HCT116 (cell line): ENCODE measurements around the gene CNN2. TPM values are rescaled to one million over a fixed set of nuclear protein-coding genes. Genes with fewer than 3 reads are reported as not detected.
A peak's percentile ranks its signal among the peaks of the same experiment; 100 is the strongest.

ENCODE experiments used
- ATAC-seq: fragments of 200-7000 bp; cut with Tn5 transposase; 2 replicates; pipeline ENCODE4 v1.9.1; 2020; ENCODE audit warnings: mild to moderate bottlenecking, moderate library complexity
- BruUV-seq: library from RNA; stranded (reverse); fragments of 400-500 nt; replicated peaks from 2 replicates; lab custom pipeline; 2021; lab: Mats Ljungman, UMichigan
- CTCF ChIA-PET: fragments of 300-600 bp; sonication (Branson Sonifier 250); formaldehyde crosslinking; loops from one replicate; lab custom pipeline; 2021; ENCODE audit warnings: antibody characterized with exemption; lab: Charles Lee
- POLR2A ChIA-PET: fragments of 300-600, 350-600 bp; sonication (Branson Sonifier 250); formaldehyde crosslinking; loops from one replicate; lab custom pipeline; 2021; ENCODE audit warnings: antibody characterized with exemption; lab: Charles Lee
- RAD21 ChIA-PET, 2 experiments: fragments of 300-600 bp; sonication (Branson Sonifier 250); formaldehyde crosslinking; loops; one replicate each; lab custom pipeline; 2023; ENCODE audit warnings: low total read pairs in 2 of 2; ENCODE audit not compliant: uncharacterized antibody in 2 of 2, unreplicated experiment in 2 of 2, low non-redundant PET in 1 of 2; lab: Charles Lee
- DNase-seq: peaks from one replicate; pipeline ENCODE4 v3.0.0-alpha.2; 2010; ENCODE audit warnings: low read depth, low spot score
- H2AFZ ChIP-seq: fragments of 200-600 bp; shearing (Covaris generic), sonication (generic); 2 replicates; pipeline ENCODE4 v1.6.1; 2017; ENCODE audit warnings: low read depth, mixed run types, mixed read lengths, antibody characterized with exemption, low read length; ENCODE audit not compliant: poor library complexity, severe bottlenecking
- H3K27ac ChIP-seq: 2 replicates; pipeline ENCODE4 v1.5.1; 2012; ENCODE audit warnings: low read depth, low read length
- H3K27me3 ChIP-seq: fragments of 200-600 bp; sonication (generic); 2 replicates; pipeline ENCODE4 v1.6.1; 2016; ENCODE audit warnings: mixed run types, low read length, mixed read lengths; ENCODE audit not compliant: insufficient read depth
- H3K36me3 ChIP-seq, 2 experiments: fragments of 200-500 bp in 1 of 2; fragments of 200-600 bp in 1 of 2; sonication (Bioruptor generic) in 1 of 2; sonication (generic) in 1 of 2; 2 replicates each; pipeline versions ENCODE4 v1.5.1 to v1.6.1; 2014 to 2016; ENCODE audit warnings: low read length in 2 of 2, inconsistent platforms in 1 of 2, mixed read lengths in 1 of 2, mixed run types in 1 of 2; ENCODE audit not compliant: insufficient read depth in 2 of 2, control insufficient read depth in 1 of 2
- H3K4me1 ChIP-seq, 2 experiments: fragments of 200-600 bp in 1 of 2; sonication (generic) in 1 of 2; 2 replicates each; pipeline versions ENCODE4 v1.5.1 to v1.6.1; 2012 to 2017; ENCODE audit warnings: low read length in 2 of 2, inconsistent platforms in 1 of 2, mild to moderate bottlenecking in 1 of 2, mixed read lengths in 1 of 2, mixed run types in 1 of 2, moderate library complexity in 1 of 2; ENCODE audit not compliant: insufficient read depth in 2 of 2, control insufficient read depth in 1 of 2
- H3K4me2 ChIP-seq: fragments of 200-600 bp; sonication (generic); 2 replicates; pipeline ENCODE4 v1.6.1; 2017; ENCODE audit warnings: mixed run types, low read length, mixed read lengths
- H3K4me3 ChIP-seq, 2 experiments: fragments of 200-600 bp in 1 of 2; sonication (generic) in 1 of 2; replicated peaks in 1 of 2; 2 replicates each; pipeline ENCODE4 v1.5.1; 2011 to 2016; ENCODE audit warnings: low read length in 2 of 2, control low read depth in 1 of 2, low read depth in 1 of 2, mild to moderate bottlenecking in 1 of 2, mixed read lengths in 1 of 2, mixed run types in 1 of 2
- H3K79me2 ChIP-seq: fragments of 200-600 bp; sonication (generic); 2 replicates; pipeline ENCODE4 v1.6.1; 2017; ENCODE audit warnings: mild to moderate bottlenecking, mixed run types, low read length, moderate library complexity, mixed read lengths; ENCODE audit not compliant: insufficient read depth
- H3K9ac ChIP-seq: fragments of 200-600 bp; sonication (generic); 2 replicates; pipeline ENCODE4 v1.6.1; 2016; ENCODE audit warnings: low read length, mixed read lengths
- H3K9me2 ChIP-seq: fragments of 200-600 bp; sonication (generic), shearing (Covaris generic); 2 replicates; pipeline ENCODE4 v1.6.1; 2017; ENCODE audit warnings: mixed run types, mild to moderate bottlenecking, moderate library complexity; ENCODE audit not compliant: insufficient read depth
- H3K9me3 ChIP-seq, 2 experiments: fragments of 200-500 bp in 1 of 2; fragments of 200-600 bp in 1 of 2; sonication (Bioruptor generic) in 1 of 2; sonication (generic) in 1 of 2; 2 replicates each; pipeline ENCODE4 v1.6.1; 2014 to 2017; ENCODE audit warnings: low read length in 2 of 2, mixed read lengths in 2 of 2, inconsistent platforms in 1 of 2, low read depth in 1 of 2, mild to moderate bottlenecking in 1 of 2, mixed run types in 1 of 2, moderate library complexity in 1 of 2; ENCODE audit not compliant: control insufficient read depth in 1 of 2, insufficient read depth in 1 of 2
- H4K20me1 ChIP-seq: fragments of 200-600 bp; sonication (generic), shearing (Covaris generic); 2 replicates; pipeline ENCODE4 v1.6.1; 2017; ENCODE audit warnings: mixed run types, mild to moderate bottlenecking, moderate library complexity; ENCODE audit not compliant: insufficient read depth
- ATF3 ChIP-seq: IDR thresholded peaks from 2 replicates; pipeline ENCODE4 v1.6.1; 2012
- CTCF ChIP-seq, 3 experiments: fragments of 200-600 bp in 1 of 3; sonication (generic) in 1 of 3; IDR thresholded peaks in 2 of 3; conservative IDR thresholded peaks in 1 of 3; 2 replicates each; pipeline ENCODE4 v1.5.1; 2012 to 2017; ENCODE audit warnings: low read depth in 2 of 3, low read length in 2 of 3, antibody characterized with exemption in 1 of 3, borderline replicate concordance in 1 of 3, control low read depth in 1 of 3, mild to moderate bottlenecking in 1 of 3, mixed read lengths in 1 of 3, mixed run types in 1 of 3, moderate library complexity in 1 of 3; ENCODE audit not compliant: insufficient read depth in 1 of 3
- JUND ChIP-seq: IDR thresholded peaks from 2 replicates; pipeline ENCODE4 v1.6.1; 2012
- MAX ChIP-seq: IDR thresholded peaks from 2 replicates; pipeline ENCODE4 v1.6.1; 2012
- POLR2AphosphoS5 ChIP-seq: IDR thresholded peaks from 2 replicates; pipeline ENCODE4 v1.6.1; 2011; ENCODE audit warnings: mild to moderate bottlenecking, low read depth, low read length, moderate library complexity
- SRF ChIP-seq: IDR thresholded peaks from 2 replicates; pipeline ENCODE4 v1.6.1; 2012; ENCODE audit warnings: low read depth
- TCF7L2 ChIP-seq: IDR thresholded peaks from 2 replicates; pipeline ENCODE4 v1.7.0; 2011; ENCODE audit warnings: borderline replicate concordance, inconsistent platforms; ENCODE audit not compliant: insufficient read depth, insufficient read length; ENCODE audit errors: extremely low read depth
- YY1 ChIP-seq: IDR thresholded peaks from 2 replicates; pipeline ENCODE4 v1.6.1; 2011; ENCODE audit warnings: low read length, low read depth, moderate library complexity, mild to moderate bottlenecking; ENCODE audit not compliant: insufficient replicate concordance; ENCODE audit errors: extremely low read depth
- ZBTB33 ChIP-seq: IDR thresholded peaks from 2 replicates; pipeline ENCODE4 v1.6.1; 2011; ENCODE audit warnings: mild to moderate bottlenecking, low read length, moderate library complexity; ENCODE audit not compliant: insufficient replicate concordance; ENCODE audit errors: extremely low read depth
- intact Hi-C: fragments of 100-400 bp; cut with micrococcal nuclease; formaldehyde crosslinking; loops from 2 replicates; pipeline ENCODE4 v1.10.0; 2022
- total RNA-seq: library from RNA; stranded (reverse); gene quantifications from one replicate; pipeline ENCODE4 v1.2.1, GENCODE V29; 2021; ENCODE audit not compliant: unreplicated experiment

Gene CNN2
- total RNA-seq, 1 experiment from 2014 or later = 212 TPM

- peak overlapping the region; percentile 100 for H3K27ac ChIP-seq
- intact Hi-C loops = no loop called here
- peaks cover 26% of the 10 kb centered on the region; the same call in 1 of the 2 replicates for H3K79me2 ChIP-seq
- H2AFZ ChIP-seq = no peak overlapping the region
- peaks cover 36 to 71% of the 10 kb centered on the region in 2 experiments for H3K4me1 ChIP-seq
- DNase-seq = no peak
- no peaks in the 10 kb centered on the region for H3K27me3 ChIP-seq
- H4K20me1 ChIP-seq = no peaks in the 10 kb centered on the region
- TF ChIP-seq SRF = no peak
- TF ChIP-seq POLR2AphosphoS5 = no peak
- TF ChIP-seq CTCF (IDR thresholded peaks at IDR 0.05 in 2 of 3, conservative IDR thresholded peaks at IDR 0.05 in 1 of 3; ENCODE audit: borderline replicate concordance in 1 of 3, insufficient read depth in 1 of 3, low read depth in 2 of 3, low read length in 2 of 3) = no peak
- no peak for TF ChIP-seq JUND
- TF ChIP-seq ATF3 = no peak
- TF ChIP-seq TCF7L2 = no peak
- no peak for TF ChIP-seq YY1
- no peak for TF ChIP-seq ZBTB33
- no peak for TF ChIP-seq MAX
- TF ChIP-seq, all 23 proteins: peak for 0
- BruUV-seq = no TSS peak
- CTCF ChIA-PET = interaction anchor here (0.6 to 2.5 kb wide), 5 partner anchors 10 to 181 kb away, joined by 3 to 20 read pairs (median 4); no protein-coding TSS in a partner anchor
- 0 out of 4 replicates have a peak, but pooled peaks cover 0 to 3% of the 10 kb centered on the region in 2 experiments for H3K36me3 ChIP-seq
- peak; percentile 10 for ATAC-seq
- peak overlapping the region; percentile 92 for H3K9ac ChIP-seq
- RAD21 ChIA-PET = interaction anchor here in 1 of 2 experiments (1.0 kb wide), 1 partner anchor 28 kb away, joined by 5 read pairs; no protein-coding TSS in a partner anchor
- H3K4me2 ChIP-seq = peak overlapping the region; percentile 94
- no peaks in the 10 kb centered on the region for H3K9me3 ChIP-seq
- POLR2A ChIA-PET = interaction anchor here (1.4 to 2.4 kb wide), 4 partner anchors 9 to 200 kb away, joined by 3 to 8 read pairs (median 6); partner anchors contain the start of gene RNU6-2
- H3K4me3 ChIP-seq = peak overlapping the region; percentile 64 to 78
- H3K9me2 ChIP-seq = no peaks in the 10 kb centered on the region
Observed at GRCh38 chr19:1066251-1066747, 39.9 kb downstream of the CNN2 start.
